NCI-H146 treated with DMSO at 0.1 percent for 48 hours (cell line): ENCODE measurements around the gene EHD1.
"Not testable (repeated sequence)": the region's sequence is repeated elsewhere in the genome, so short reads cannot be mapped to it uniquely, and the experiment has no call there.

Experiments used
- DNase-seq: peaks from one replicate; lab custom pipeline; 2025; ENCODE audit not compliant: unreplicated experiment; lab: John Stamatoyannopoulos, UW

The EHD1 gene

GRCh38 chr11:64859542-64860414, 18.6 kb downstream of the EHD1 start:
- no peak for DNase-seq

- DNase-seq, result no peak
Observed at GRCh38 chr11:64858467-64859263, 19.8 kb downstream of the EHD1 start.

DNA sequence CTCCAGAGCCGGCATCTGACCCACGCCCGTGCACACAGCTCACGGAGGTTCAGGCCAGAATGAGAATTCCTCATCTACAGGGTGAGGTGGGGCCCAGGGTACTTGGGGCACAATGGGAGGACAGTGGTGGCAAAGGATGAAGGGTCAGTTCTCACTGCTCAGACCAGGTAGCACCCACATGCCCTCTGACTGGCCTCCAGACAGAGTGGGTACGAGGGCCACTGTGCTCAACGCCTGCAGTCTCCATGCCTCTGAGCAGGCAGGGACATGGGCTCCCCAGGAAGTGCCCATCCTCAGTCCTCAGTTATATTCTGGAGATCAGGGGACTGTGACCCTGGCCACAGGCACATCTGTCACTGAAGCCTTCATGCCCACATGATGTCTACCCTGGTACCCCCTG, 20.9 kb downstream of the EHD1 start:
- no peak for DNase-seq

DNA sequence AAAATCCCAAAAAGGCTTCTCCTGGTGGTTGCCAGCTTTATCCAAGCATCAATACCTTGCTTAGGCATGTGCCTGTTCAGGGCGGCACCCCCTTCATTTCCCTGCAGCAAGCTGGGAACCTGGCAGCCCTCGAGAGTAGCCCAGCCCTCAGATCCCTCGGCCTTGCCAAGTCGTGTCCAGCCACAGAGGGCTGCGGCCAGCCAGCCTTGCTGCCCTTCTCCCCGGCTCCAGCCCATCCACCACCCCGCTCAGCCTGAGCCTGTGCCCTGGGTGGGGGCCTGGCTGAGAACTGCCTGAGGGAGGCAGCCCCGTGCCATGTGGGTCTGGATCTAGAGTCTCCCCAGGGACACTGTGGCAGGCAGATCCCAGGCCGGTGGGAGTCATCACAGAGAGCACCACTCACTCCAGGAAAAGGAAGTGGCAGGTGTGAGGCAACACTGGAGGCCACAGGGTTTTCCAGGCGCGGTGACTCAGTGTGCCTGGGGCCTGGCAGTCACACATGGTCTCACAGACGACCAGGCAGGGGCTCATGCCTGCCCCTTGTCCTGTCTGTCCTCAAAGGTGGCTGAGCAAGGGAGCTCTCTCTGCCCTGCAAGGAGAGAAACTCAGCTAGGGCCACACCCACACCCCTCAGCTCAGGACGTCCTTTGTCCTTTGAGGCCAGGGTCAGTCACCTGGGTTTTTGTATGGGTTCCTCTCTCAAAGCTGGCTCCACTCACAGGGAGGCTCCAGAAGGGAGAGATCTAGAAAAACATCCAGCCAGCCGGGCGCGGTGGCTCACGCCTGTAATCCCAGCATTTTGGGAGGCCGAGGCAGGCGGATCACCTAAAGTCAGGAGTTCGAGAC, 21.8 kb downstream of the EHD1 start:
- no peak for DNase-seq

DNA sequence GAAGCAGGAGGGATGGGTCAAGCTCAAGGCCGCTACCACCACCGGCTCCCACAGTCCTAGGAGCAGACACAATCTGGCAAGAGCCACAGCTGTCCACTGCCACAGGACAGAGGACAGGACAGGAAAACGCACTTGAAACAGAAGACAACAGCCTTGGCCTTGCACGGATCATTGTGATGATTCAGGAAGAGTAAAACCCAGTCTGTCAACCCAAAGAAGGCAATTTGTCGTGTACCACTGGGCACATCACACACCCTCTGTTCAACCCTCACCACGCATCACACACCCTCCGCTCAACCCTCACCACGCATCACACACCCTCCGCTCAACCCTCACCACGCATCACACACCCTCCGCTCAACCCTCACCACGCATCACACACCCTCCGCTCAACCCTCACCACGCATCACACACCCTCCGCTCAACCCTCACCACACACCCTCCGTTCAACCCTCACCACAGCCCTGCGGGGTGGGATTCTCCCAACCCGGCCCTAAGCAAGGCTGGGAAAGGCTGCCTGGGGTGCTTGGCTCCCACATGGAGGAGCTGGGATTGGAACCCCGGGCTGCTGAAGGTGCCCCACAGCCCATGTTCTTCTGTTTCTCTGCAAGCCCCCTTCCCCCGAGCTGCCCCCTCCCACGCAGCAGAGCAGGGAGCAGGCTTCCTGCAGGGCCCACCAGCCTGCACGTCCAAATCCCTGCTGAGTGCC, 22.7 kb downstream of the EHD1 start:
- no peak for DNase-seq

DNA sequence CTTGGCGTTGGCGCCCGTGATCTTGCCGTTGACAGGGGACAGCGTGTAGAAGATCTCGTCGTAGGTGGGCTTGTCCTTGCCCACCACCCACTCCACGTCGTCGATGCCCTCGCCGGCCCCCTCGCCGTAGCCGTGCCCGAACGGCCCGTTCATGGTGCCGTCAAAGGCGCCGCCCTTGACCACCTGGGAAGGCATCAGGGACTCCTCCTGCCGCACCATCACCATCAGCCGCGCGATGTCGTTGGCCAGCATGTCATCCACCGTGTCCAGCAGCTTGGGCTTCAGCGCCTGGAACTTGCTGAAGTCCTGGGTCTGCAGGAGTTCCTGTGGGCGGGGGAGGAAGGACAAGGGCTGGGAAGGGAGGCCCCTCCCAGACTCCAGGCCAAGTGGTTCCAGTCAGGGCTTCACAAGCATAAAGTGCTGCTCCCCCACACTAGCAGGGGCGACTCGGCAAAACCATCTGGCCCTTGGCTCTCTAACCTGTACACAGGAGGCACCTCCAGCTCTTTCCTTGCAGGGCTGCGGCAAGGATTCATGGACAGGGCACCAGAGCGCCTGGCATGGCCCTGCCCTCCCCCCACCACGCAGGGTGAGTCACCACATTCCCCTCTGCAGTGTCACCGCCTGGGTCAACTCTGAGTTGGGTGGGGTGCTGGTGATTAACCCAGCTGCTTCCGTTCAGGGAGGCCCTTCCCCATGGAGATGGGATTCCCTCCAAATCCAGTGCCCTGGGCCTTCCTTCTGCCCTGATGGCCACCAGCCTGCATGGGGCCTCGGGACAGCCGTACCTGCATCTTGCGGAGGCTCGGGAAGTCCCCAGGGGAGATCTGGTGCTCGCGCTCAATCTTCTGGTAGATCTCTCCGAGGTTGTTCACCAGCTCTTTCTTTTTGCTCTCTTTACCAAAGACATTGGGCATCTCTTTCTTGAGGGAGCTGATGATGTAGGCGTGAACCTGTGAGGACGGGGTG, 23.6 kb downstream of the EHD1 start:
- no peak for DNase-seq

DNA sequence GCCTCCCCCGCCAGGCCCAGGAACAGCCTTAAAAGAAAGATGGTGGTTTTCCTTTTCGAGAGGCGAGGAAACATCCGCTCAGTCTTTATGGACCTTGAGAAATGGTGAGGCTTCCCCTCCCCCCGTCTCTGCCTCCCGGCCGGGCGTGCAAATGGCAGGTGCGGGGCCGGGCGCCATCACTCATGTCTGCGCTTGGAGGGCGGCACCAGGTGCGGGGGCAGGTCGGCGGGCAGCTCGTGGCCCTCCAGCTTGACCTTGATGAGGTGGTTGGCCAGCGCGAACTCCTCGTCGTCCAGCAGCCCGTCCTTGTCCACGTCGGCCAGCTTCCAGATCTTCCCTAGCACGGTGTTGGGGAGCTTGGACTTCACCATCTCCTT, 24.3 kb downstream of the EHD1 start:
- no peak for DNase-seq

- DNase-seq, result no peak
Observed at GRCh38 chr11:64853709-64854108, 24.7 kb downstream of the EHD1 start.

DNA sequence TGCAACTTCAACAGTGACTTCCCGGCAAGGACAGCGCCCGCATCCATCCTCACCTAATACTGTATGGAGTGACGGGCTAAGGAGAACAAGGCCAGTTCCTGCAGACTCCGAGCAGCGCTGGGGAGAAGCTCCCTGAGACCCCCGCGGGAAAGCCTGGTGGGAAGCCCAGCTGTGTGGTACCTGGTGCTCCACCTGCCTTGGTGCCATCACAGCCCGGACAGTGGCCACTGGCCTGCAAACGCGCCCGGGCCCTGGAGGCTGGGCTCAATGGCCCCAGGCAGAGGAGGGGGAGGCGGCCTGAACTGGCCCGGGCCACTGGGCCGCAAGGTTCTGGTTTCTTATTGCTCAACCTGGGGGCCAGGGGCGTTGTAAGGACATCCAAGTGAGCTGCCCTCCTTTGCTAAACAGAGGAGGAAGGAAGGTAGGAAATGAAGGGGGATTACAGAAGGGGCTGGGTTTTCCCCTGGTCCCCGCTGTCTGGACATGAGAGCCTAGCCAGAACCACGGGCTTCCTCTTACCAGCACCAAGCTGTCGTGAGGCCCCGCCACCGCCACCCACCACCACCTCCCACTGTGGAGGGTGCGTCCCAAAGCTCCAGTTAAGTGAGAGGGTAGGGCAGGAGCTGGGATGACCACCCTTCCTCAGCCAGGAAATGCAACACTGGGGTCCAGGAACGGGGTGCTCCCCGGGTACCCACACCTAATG, 25.5 kb downstream of the EHD1 start:
- no peak for DNase-seq

- DNase-seq, result no peak
Observed at GRCh38 chr11:64851831-64852351, 26.5 kb downstream of the EHD1 start.

DNA sequence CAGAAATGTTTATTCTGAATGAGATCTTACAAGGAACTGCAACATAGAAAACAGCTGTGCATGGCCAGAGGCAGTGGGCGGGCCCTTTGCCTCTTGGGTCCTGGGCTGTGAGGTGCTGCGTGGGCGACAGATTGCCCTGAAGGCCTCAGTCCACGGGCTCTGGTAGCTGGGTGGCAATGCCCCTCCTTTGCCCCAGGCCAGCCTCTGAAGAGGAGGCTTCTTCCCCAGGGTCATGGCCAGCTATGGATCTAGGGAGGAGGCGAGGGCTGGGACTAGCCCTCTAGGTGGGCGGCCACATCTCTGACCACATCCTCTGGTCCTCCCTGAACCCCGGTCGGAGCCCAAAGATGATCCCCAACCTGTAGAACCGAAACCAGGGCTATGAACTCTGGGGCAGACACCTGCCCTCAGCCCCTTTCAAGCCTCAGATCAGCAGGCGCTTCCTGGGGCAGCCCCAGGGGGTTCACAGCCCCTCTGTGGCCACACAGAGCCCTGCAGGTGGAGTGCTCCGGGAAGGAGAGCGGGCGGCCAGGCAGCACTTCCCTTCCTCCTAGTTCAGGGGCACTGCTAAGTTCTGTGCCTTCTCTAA, 27.3 kb downstream of the EHD1 start:
- DNase-seq, result no peak

DNA sequence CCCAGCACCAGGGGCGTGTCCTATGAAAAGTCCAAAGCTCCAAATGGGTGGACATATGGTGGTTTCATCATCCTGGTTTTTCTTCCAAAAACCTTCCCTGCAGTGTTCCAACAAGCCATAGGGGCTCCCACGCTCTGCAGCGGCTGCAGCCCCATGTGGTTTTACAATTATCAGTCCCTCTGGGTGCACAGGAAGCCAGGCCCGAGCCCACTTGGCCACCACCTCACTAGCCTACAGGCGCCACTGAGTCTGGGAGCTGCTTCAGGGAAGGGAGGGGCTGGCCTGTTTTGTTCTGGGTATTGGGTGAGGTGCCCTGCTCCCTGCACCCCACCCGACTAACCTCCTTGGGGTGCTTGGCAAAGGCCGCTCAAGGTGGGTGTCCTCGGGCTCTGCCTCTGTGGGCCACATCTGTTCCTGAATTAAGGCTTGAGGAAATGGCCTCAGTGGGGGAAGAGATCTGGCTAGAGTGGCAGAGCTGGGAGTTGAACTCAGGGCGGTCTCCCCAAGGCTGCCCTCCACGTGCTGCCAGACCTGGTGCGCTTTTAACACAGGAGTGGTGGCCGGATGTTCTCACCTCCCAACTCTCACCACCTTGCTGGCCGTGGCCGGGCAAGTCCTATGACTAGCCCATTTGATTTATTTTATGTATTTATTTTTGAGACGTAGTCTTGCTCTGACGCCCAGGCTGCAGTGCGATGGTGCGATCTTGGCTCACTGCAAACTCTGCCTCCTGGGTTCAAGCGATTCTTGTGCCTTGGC, 28.6 kb downstream of the EHD1 start:
- DNase-seq, result no peak

DNA sequence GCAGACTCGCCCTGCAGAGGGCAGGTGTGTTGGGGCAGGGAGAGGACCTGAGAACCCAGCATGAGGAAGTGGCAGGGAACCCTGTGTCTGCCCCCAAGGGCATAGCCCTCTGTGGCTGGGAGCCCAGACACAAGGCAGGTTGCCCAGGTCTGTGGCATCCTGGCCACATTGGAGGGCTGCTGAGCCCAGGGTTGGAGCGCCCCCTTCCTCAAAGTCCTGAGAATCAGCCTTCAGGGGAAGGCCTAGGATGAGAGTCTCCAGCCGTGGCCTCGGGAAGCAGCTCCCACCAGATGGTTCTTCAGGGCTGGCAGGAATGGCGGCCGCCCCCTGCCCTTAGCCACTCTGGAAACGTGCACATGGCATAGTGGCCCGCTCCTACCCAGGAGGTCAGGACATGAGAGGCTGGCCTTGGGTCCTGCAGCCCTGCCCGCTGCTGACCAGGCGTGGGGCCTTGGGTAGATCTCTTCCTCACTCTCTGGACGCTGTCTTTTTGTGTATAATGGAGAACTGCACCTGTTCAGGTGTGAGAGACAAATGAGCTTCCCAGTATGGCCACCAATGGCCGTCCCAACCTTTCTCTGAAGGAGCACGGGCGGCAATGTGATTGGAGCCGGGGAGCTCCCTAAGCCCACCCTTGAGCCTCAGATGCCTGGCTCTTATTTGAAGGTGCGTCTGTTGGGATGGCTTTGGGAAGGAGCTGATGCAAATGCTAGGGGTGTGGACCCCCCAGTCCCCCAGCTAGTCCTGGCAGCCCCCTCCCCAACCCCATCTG, 29.4 kb downstream of the EHD1 start:
- DNase-seq, result no peak

DNA sequence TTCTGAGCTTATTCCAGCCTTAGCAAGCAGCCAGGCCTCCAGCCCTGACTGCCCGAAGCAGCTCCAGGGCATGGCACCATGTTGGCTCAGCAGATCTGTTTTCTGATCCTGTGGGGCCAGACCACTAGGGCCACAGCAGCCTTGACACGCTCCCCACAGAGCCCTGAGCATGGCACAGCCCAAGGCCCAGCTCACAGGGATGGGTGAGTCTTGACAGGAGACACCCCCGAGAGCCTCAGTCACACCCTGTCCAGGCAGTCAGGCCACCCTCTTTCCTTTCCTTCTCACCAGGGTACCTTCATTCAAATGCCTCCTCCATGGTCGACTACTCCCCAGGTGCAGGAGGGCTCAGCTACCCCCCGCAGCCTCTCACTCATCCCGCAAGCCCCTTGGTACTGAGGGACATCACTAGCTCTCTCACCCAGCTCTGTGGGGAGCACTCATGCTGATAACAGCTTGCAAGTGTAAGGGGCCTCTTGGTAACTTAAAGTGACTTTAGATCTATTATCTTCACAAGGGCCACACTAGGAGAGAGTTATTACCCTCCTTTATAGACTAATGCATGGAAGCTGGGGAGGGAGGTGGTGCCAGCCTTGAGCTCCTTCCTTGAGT, 30.1 kb downstream of the EHD1 start:
- DNase-seq, result no peak

GRCh38 chr11:64846998-64847666, 31.3 kb downstream of the EHD1 start:
- peak; percentile 85 for DNase-seq

DNA sequence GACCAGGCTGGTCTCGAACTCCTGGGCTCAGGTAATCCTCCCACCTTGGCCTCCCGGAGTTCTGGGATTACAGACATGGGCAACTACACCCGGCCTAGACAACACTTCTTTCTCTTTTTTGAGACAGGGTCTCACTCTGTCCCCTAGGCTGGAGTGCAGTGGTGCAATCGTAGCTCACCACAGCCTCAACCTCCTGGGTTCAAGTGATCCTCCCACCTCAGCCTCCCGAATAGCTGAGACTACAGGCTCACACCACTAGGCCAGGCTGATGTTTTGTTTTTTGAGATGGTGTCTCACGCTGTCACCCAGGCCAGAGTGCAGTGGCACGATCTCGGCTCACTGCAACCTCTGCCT, 32.7 kb downstream of the EHD1 start:
- not testable (repeated sequence) for DNase-seq
